ENCODE measurements around the gene DDAH1. TPM values are rescaled to one million over a fixed set of nuclear protein-coding genes. Genes with fewer than 3 reads are reported as not detected.

Gene DDAH1
- total and polyA plus RNA-seq, 4 donors = 12.8 to 54.6 (median 28.7) TPM

DNA sequence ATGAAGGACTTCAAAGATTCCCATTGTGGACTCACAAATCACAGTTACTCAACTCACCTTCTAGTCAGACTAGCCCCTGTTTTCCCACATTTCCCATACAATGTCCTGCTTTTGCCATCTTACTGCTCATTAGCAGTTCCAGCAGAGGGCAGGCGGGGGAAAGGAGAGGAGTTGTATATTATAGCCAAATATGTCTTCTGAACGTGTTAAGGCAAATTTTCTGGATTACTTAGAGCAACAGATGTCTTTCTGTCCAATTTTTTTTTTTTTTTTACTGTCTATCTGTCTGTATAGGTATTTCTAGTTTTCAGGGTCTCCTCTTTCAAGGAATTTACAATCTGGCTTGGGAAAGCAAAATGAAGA is 29.9 kb upstream of the DDAH1 start:
- H3K4me1 ChIP-seq (ENCODE audit: control insufficient read depth in 1 of 2, insufficient read depth in 2 of 2, low read length in 2 of 2) = peaks cover 0 to 4% of the 10 kb centered on the region in 2 donors
- no peak overlapping the region for H3K27ac ChIP-seq (ENCODE audit: low read depth in 1 of 2, low read length in 2 of 2)
- DNase-seq (no peak), ATAC-seq (ENCODE audit: low FRiP score) (no peak)
- no peaks in the 10 kb centered on the region for H3K9me3 ChIP-seq (ENCODE audit: control insufficient read depth, low read length)
- H3K4me3 ChIP-seq (ENCODE audit: low read length in 2 of 2) = no peak overlapping the region
- no peaks in the 10 kb centered on the region for H3K27me3 ChIP-seq (ENCODE audit: control insufficient read depth in 1 of 2, insufficient read depth in 2 of 2, low read length in 1 of 2)
- intact Hi-C loops (cut with DNase I) = no loop called here
- 50 to 51% methylated on average over 2 of the region's 2 CpGs for WGBS, 2 donors
- peaks cover 0 to 2% of the 10 kb centered on the region in 2 donors for H3K36me3 ChIP-seq (ENCODE audit: control insufficient read depth in 1 of 2, insufficient read depth in 2 of 2, low read length in 1 of 2)

DNA sequence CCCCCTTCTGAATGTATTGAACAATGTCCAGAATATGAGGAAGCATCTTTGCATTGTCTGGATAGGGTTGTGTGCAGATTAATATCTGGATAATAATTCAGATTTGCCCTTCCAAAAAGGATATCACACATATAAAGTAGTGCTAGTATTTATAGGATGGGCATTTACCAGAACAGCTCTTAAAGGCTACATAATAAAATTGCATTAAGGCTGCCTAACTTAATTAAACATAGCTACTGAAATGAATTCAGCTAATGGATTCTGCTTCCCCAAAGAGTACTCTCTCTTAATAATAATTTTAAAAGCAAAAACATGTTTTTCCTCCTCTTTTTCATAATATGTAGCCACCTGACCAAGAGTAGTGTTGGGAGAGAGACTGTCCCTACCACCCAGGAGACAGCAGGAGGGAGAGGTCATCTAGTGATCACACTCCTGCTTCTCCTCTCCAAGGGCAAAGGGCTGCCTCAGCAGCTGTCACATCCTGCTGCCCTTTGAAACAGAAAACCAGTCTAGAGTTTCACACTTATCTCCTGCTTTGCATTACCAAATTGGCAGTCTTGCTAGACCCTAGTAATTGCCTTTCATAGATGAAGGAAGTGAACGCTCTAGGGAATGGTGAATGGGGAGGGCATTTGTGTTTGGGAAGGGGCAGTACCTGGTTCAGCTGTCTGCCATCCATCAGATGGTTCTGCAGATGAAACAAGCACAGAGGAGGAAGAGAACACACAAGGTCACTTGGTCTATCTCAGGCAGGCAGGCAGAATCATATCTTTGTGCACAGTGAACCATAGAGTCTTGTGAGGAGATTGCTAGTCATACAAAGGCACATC is 29.3 kb upstream of the DDAH1 start:
- Histone ChIP-seq H3K27me3 (ENCODE audit: control insufficient read depth in 1 of 2, insufficient read depth in 2 of 2, low read length in 1 of 2) (no peaks in the 10 kb centered on the region), H3K9me3 (ENCODE audit: control insufficient read depth, low read length) (no peaks in the 10 kb centered on the region), H3K4me1 (ENCODE audit: control insufficient read depth in 1 of 2, insufficient read depth in 2 of 2, low read length in 2 of 2) (peaks cover 0 to 4% of the 10 kb centered on the region in 2 donors), H3K27ac (ENCODE audit: low read depth in 1 of 2, low read length in 2 of 2) (no peak overlapping the region), H3K4me3 (ENCODE audit: low read length in 2 of 2) (no peak overlapping the region), H3K36me3 (ENCODE audit: control insufficient read depth in 1 of 2, insufficient read depth in 2 of 2, low read length in 1 of 2) (peaks cover 0 to 2% of the 10 kb centered on the region in 2 donors)
- 91 to 92% methylated on average over 1 of the region's 1 CpG for WGBS, 2 donors
- intact Hi-C loops (cut with DNase I) = no loop called here
- ATAC-seq (ENCODE audit: low FRiP score) = no peak
- no peak for DNase-seq

DNA sequence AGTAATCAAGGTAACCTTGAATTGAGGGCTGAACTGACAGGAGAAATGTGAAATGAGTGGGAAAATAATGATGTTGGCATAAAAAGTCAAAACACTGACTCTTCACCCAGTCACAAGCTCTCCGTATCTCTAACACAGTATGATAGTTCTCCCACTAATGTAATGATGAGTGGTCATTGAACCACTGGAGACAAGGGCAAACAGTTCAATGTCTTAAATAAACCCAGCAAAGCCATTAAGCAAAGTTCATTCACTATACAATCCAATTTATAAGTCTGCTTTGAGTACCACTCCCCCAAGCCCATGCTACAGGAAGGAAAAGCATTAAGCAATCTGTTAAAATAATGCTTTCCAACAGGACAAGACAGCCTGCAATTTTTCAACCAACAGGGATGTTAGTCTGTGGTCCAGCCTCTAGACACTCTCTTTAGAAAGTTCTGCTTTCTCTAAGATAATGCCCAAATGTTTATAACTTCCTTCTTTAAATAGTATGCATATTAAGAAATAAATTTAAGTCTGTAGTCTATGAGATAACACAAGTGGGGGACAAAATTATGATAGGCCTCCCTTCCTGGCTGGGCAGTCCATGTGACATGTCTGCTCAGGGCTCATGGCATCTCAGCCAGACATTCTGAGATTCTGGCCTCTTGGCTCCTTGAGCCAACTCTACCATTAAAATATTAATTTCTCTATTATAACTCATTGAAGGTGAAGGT is 25.5 kb upstream of the DDAH1 start:
- intact Hi-C loops (cut with DNase I) = no loop called here
- Histone ChIP-seq H3K27me3 (ENCODE audit: control insufficient read depth in 1 of 2, insufficient read depth in 2 of 2, low read length in 1 of 2) (no peaks in the 10 kb centered on the region), H3K4me1 (ENCODE audit: control insufficient read depth in 1 of 2, insufficient read depth in 2 of 2, low read length in 2 of 2) (peaks cover 0 to 4% of the 10 kb centered on the region in 2 donors), H3K27ac (ENCODE audit: low read depth in 1 of 2, low read length in 2 of 2) (no peak overlapping the region), H3K36me3 (ENCODE audit: control insufficient read depth in 1 of 2, insufficient read depth in 2 of 2, low read length in 1 of 2) (peaks cover 0 to 2% of the 10 kb centered on the region in 2 donors), H3K9me3 (ENCODE audit: control insufficient read depth, low read length) (no peaks in the 10 kb centered on the region), H3K4me3 (ENCODE audit: low read length in 2 of 2) (no peak overlapping the region)
- no peak for ATAC-seq (ENCODE audit: low FRiP score)
- 93 to 97% methylated on average over 1 of the region's 1 CpG for WGBS, 2 donors
- no peak for DNase-seq

DNA sequence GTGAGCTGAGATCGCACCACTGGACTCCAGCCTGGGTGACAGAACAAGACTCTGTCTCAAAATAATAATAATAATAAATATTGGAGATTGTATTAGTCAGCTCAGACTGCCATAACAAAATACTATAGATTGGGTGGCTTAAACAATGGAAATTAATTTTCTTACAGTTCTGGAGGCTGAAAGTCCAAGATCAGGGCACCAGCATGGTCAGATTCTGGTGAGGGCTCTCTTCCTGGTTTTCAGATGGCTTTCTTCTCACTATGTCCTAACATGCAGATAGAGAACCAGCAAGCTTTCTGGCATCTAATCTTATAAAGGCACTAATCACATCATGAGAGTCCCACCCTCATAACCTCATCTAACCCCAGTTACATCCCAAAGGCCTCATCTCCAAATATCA is 23.2 kb upstream of the DDAH1 start:
- no peaks in the 10 kb centered on the region for H3K9me3 ChIP-seq (ENCODE audit: control insufficient read depth, low read length)
- intact Hi-C loops (cut with DNase I) = no loop called here

DNA sequence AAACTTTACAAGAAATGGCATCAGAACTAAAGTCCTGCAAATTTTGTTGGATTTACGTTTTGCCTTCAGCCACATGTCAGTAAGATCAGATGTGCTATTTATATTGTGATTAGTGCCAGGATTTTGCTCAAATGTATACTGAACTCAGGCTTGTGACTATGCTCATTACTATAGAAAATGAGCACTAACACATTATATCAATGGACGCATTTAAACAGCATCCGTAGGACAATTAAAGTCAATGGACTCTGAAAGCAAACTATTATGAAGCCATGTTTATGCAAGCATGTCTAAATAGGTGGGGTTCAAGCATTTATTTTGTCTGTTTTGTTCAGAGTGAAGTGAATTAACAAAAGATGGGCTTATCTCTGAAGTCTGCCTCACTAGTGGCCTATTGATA is 20.6 kb upstream of the DDAH1 start:
- H3K27me3 ChIP-seq (ENCODE audit: control insufficient read depth in 1 of 2, insufficient read depth in 2 of 2, low read length in 1 of 2) = no peaks in the 10 kb centered on the region
- intact Hi-C loops (cut with DNase I) = no loop called here
- no peak overlapping the region for H3K4me3 ChIP-seq (ENCODE audit: low read length in 2 of 2)
- DNase-seq = no peak
- no peaks in the 10 kb centered on the region for H3K4me1 ChIP-seq (ENCODE audit: control insufficient read depth in 1 of 2, insufficient read depth in 2 of 2, low read length in 2 of 2)
- 95 to 97% methylated on average over 3 of the region's 3 CpGs for WGBS, 2 donors
- no peak overlapping the region for H3K27ac ChIP-seq (ENCODE audit: low read depth in 1 of 2, low read length in 2 of 2)
- H3K36me3 ChIP-seq (ENCODE audit: control insufficient read depth in 1 of 2, insufficient read depth in 2 of 2, low read length in 1 of 2) = peaks cover 0 to 1% of the 10 kb centered on the region in 2 donors
- no peak for ATAC-seq (ENCODE audit: low FRiP score)
- H3K9me3 ChIP-seq (ENCODE audit: control insufficient read depth, low read length) = no peaks in the 10 kb centered on the region

More for the DNA sequence above, 23.2 kb upstream of the DDAH1 start:
- ATAC-seq (ENCODE audit: low FRiP score) = no peak
- Histone ChIP-seq H3K4me1 (ENCODE audit: control insufficient read depth in 1 of 2, insufficient read depth in 2 of 2, low read length in 2 of 2) (no peaks in the 10 kb centered on the region), H3K27me3 (ENCODE audit: control insufficient read depth in 1 of 2, insufficient read depth in 2 of 2, low read length in 1 of 2) (no peaks in the 10 kb centered on the region), H3K36me3 (ENCODE audit: control insufficient read depth in 1 of 2, insufficient read depth in 2 of 2, low read length in 1 of 2) (peaks cover 0 to 2% of the 10 kb centered on the region in 2 donors), H3K27ac (ENCODE audit: low read depth in 1 of 2, low read length in 2 of 2) (no peak overlapping the region), H3K4me3 (ENCODE audit: low read length in 2 of 2) (no peak overlapping the region)
- 96 to 100% methylated on average over 1 of the region's 1 CpG for WGBS, 2 donors
- no peak for DNase-seq

DNA sequence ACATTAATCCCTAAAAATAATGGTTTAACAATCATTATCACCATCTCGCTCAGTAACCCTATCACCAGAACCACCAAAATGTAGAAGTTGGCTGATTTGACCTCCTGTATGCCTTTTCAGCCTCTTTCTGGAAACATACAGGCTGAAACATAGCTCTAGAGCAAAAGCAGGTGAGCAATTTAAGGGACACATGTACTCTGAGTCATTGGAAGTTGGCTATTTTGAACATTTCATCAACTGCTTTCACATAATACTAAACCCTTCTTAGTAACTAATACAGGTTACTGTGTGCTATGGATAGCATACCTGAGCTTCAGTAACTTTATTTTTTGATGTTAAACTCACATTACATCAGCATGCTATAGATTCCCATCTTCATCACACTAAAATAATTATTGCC is 19.8 kb upstream of the DDAH1 start:
- ATAC-seq (ENCODE audit: low FRiP score) (no peak), DNase-seq (no peak)
- Histone ChIP-seq H3K27ac (ENCODE audit: low read depth in 1 of 2, low read length in 2 of 2) (no peak overlapping the region), H3K27me3 (ENCODE audit: control insufficient read depth in 1 of 2, insufficient read depth in 2 of 2, low read length in 1 of 2) (no peaks in the 10 kb centered on the region), H3K4me1 (ENCODE audit: control insufficient read depth in 1 of 2, insufficient read depth in 2 of 2, low read length in 2 of 2) (no peaks in the 10 kb centered on the region), H3K4me3 (ENCODE audit: low read length in 2 of 2) (no peak overlapping the region), H3K9me3 (ENCODE audit: control insufficient read depth, low read length) (no peaks in the 10 kb centered on the region), H3K36me3 (ENCODE audit: control insufficient read depth in 1 of 2, insufficient read depth in 2 of 2, low read length in 1 of 2) (peaks cover 0 to 1% of the 10 kb centered on the region in 2 donors)
- WGBS, 2 donors = 97 to 100% methylated on average over 1 of the region's 1 CpG
- intact Hi-C loops (cut with DNase I) = no loop called here

DNA sequence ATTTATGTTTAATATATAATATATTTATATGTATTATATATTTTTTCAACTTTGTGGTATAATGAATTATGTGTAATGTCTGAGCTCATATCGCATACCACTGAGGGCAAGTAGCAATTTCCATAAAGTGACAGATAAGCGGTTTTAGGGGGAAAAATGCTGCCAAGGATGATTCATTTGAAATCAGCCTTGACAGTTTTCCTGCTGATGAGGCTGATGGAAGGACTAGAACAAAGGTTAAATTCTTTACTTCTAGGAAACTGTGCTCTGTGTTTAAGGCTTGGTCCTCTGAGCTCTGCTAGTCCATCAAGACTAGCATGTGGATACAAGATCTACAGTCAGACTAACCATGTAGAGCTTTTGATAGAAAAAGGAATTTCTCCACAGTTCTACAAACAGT is 19.3 kb upstream of the DDAH1 start:
- intact Hi-C loops (cut with DNase I) = no loop called here

DNA sequence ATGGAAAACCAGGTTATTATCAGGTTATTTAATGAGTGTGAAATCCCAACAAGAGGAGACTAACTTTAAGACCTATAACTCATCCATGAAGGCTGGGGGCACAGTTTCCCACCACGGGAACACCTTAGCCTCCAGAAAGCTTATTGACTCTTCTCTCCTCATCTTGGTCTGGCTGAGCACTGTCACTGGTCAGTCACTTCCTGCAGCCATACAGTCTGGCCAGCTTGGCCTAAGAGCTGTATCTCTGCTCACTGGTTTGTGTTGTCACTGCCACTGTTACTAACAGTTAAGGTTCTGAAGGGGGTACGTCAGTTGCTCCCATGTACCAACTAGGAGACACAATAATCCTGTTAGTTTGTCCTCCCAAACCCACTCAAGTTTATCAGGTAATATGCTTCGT is 16.7 kb upstream of the DDAH1 start:
- WGBS, 2 donors = 89 to 95% methylated on average over 3 of the region's 3 CpGs

More for the DNA sequence above, 19.3 kb upstream of the DDAH1 start:
- Histone ChIP-seq H3K4me3 (ENCODE audit: low read length in 2 of 2) (no peak overlapping the region), H3K4me1 (ENCODE audit: control insufficient read depth in 1 of 2, insufficient read depth in 2 of 2, low read length in 2 of 2) (no peaks in the 10 kb centered on the region), H3K9me3 (ENCODE audit: control insufficient read depth, low read length) (no peaks in the 10 kb centered on the region), H3K36me3 (ENCODE audit: control insufficient read depth in 1 of 2, insufficient read depth in 2 of 2, low read length in 1 of 2) (peaks cover 0 to 1% of the 10 kb centered on the region in 2 donors), H3K27me3 (ENCODE audit: control insufficient read depth in 1 of 2, insufficient read depth in 2 of 2, low read length in 1 of 2) (no peaks in the 10 kb centered on the region), H3K27ac (ENCODE audit: low read depth in 1 of 2, low read length in 2 of 2) (no peak overlapping the region)
- ATAC-seq (ENCODE audit: low FRiP score) (no peak), DNase-seq (no peak)
- 96% methylated on average over 2 of the region's 2 CpGs for WGBS, 2 donors

DNA sequence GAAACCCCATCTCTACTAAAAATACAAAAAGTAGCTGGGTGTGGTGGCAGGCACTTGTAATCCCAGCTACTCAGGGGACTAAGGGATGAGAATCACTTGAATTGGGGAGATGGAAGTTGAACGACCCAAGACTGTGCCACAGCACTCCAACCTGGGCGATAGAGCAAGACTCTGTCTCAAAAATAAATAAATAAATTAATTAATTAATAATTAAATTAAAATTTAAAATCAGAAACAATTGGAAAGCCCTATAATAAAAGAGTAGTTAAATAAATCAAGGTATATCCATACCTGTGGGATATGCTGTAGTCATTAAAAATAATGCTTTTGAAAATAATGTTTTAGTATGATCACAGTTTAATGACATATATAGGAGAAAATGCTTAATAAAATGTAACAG is 15.6 kb upstream of the DDAH1 start:
- no peak overlapping the region for H3K27ac ChIP-seq (ENCODE audit: low read depth in 1 of 2, low read length in 2 of 2)
- no peak for ATAC-seq (ENCODE audit: low FRiP score)
- peaks cover 0 to 1% of the 10 kb centered on the region in 2 donors for H3K36me3 ChIP-seq (ENCODE audit: control insufficient read depth in 1 of 2, insufficient read depth in 2 of 2, low read length in 1 of 2)
- no peaks in the 10 kb centered on the region for H3K4me1 ChIP-seq (ENCODE audit: control insufficient read depth in 1 of 2, insufficient read depth in 2 of 2, low read length in 2 of 2)
- H3K4me3 ChIP-seq (ENCODE audit: low read length in 2 of 2) = no peak overlapping the region
- H3K27me3 ChIP-seq (ENCODE audit: control insufficient read depth in 1 of 2, insufficient read depth in 2 of 2, low read length in 1 of 2) = no peaks in the 10 kb centered on the region
- H3K9me3 ChIP-seq (ENCODE audit: control insufficient read depth, low read length) = no peaks in the 10 kb centered on the region
- DNase-seq = no peak
- intact Hi-C loops (cut with DNase I) = no loop called here
- WGBS, 2 donors = 95 to 96% methylated on average over 2 of the region's 2 CpGs

More for the DNA sequence above, 16.7 kb upstream of the DDAH1 start:
- ATAC-seq (ENCODE audit: low FRiP score) = no peak
- H3K9me3 ChIP-seq (ENCODE audit: control insufficient read depth, low read length) = no peaks in the 10 kb centered on the region
- H3K27ac ChIP-seq (ENCODE audit: low read depth in 1 of 2, low read length in 2 of 2) = no peak overlapping the region
- no peaks in the 10 kb centered on the region for H3K4me1 ChIP-seq (ENCODE audit: control insufficient read depth in 1 of 2, insufficient read depth in 2 of 2, low read length in 2 of 2)
- intact Hi-C loops (cut with DNase I) = no loop called here
- peaks cover 0 to 1% of the 10 kb centered on the region in 2 donors for H3K36me3 ChIP-seq (ENCODE audit: control insufficient read depth in 1 of 2, insufficient read depth in 2 of 2, low read length in 1 of 2)
- no peaks in the 10 kb centered on the region for H3K27me3 ChIP-seq (ENCODE audit: control insufficient read depth in 1 of 2, insufficient read depth in 2 of 2, low read length in 1 of 2)
- no peak for DNase-seq
- H3K4me3 ChIP-seq (ENCODE audit: low read length in 2 of 2) = no peak overlapping the region

Data from aorta (tissue), 5 donors.